ENCODE measurements around the gene HNRNPA3.

HNRNPA3 gene

GRCh38 chr2:177165721-177166711 lies 46.6 kb upstream of the HNRNPA3 start (continued):
- TF ChIP-seq PRDM10 (tag by site-specific recombination; IDR thresholded peaks at IDR 0.05) = peak; percentile 84
- no peak for TF ChIP-seq CTCF (tag by site-specific recombination; IDR thresholded peaks at IDR 0.05)
- TF ChIP-seq ZNF473 (tag by site-specific recombination; IDR thresholded peaks at IDR 0.05) = no peak
- no peak for TF ChIP-seq ZNF621 (tag by site-specific recombination; IDR thresholded peaks at IDR 0.05)
- no peak for TF ChIP-seq ZNF10 (tag by site-specific recombination; IDR thresholded peaks at IDR 0.05)
- TF ChIP-seq PRDM4 (tag by site-specific recombination; IDR thresholded peaks at IDR 0.05) = peak; percentile 34; the same call in 1 of the 2 replicates
- no peak for TF ChIP-seq ZNF488 (tag by site-specific recombination; IDR thresholded peaks at IDR 0.05)
- no peak for TF ChIP-seq MEIS1 (CRISPR knock-in tag; IDR thresholded peaks at IDR 0.05; ENCODE audit: borderline replicate concordance)
- TF ChIP-seq ZNF704 (tag by site-specific recombination; IDR thresholded peaks at IDR 0.05) = no peak
- no peak for TF ChIP-seq HOXA7 (CRISPR knock-in tag; IDR thresholded peaks at IDR 0.05; ENCODE audit: borderline replicate concordance)
- no peak for TF ChIP-seq ZNF423 (tag by site-specific recombination; IDR thresholded peaks at IDR 0.05)
- no peak for TF ChIP-seq YY1 (tag by site-specific recombination; IDR thresholded peaks at IDR 0.05)
- TF ChIP-seq TCF7L2 (IDR thresholded peaks at IDR 0.05; ENCODE audit: borderline replicate concordance, low read depth, low read length) = no peak
- TF ChIP-seq ZNF747 (tag by site-specific recombination; IDR thresholded peaks at IDR 0.05) = no peak
- peak; percentile 76; the same call in 1 of the 2 replicates for TF ChIP-seq ZNF266 (tag by site-specific recombination; IDR thresholded peaks at IDR 0.05; ENCODE audit: low read depth)
- TF ChIP-seq REST (tag by site-specific recombination; IDR thresholded peaks at IDR 0.05) = no peak
- no peak for TF ChIP-seq ATF2 (tag by site-specific recombination; IDR thresholded peaks at IDR 0.05; ENCODE audit: low read depth)
- TF ChIP-seq ZNF692 (tag by site-specific recombination; IDR thresholded peaks at IDR 0.05) = peak; percentile 68
- TF ChIP-seq ZSCAN5A (tag by site-specific recombination; IDR thresholded peaks at IDR 0.05) = no peak
